Right lobe of liver (tissue), 6 donors: ENCODE data around the gene KCNH5. TPM values are rescaled to one million over a fixed set of nuclear protein-coding genes. Genes with fewer than 3 reads are reported as not detected.

Source experiments
- ATAC-seq, 4 donors: fragments of 200-7000 bp; cut with Tn5 transposase; one replicate each; pipeline ENCODE4 v1.9.1; 2020; ENCODE audit warnings: mild to moderate bottlenecking in 4 of 4, moderate library complexity in 4 of 4
- DNase-seq, 3 donors: peaks; one replicate each; pipeline ENCODE4 v3.0.0-alpha.2; 2020
- H3K27ac ChIP-seq, 3 donors: fragments of 200-600 bp; one replicate each; pipeline ENCODE4 v1.8.0; 2022
- H3K27me3 ChIP-seq, 2 donors: fragments of 200-600 bp; one replicate each; pipeline ENCODE4 v1.8.0; 2022
- H3K36me3 ChIP-seq, 4 donors: fragments of 200-600 bp; sonication (generic) in 1 of 4; one replicate each; pipeline versions ENCODE4 v1.5.1 to v1.8.0; 2017 to 2022; ENCODE audit warnings: control low read depth in 1 of 4
- H3K4me1 ChIP-seq, 4 donors: fragments of 200-600 bp; sonication (generic) in 1 of 4; one replicate each; pipeline versions ENCODE4 v1.5.1 to v1.8.0; 2017 to 2022; ENCODE audit warnings: control low read depth in 1 of 4
- H3K4me3 ChIP-seq, 3 donors: fragments of 200-600 bp; one replicate each; pipeline ENCODE4 v1.8.0; 2022
- H3K9me3 ChIP-seq, 4 donors: fragments of 200-600 bp; sonication (generic) in 1 of 4; one replicate each; pipeline versions ENCODE4 v1.5.1 to v1.8.0; 2017 to 2022; ENCODE audit warnings: control low read depth in 1 of 4
- POLR2A ChIP-seq: fragments of 450-650 bp; IDR thresholded peaks from one replicate; pipeline ENCODE4 v1.6.1; 2017; ENCODE audit warnings: antibody characterized with exemption, mild to moderate bottlenecking
- WGBS: methylation state at CpG from one replicate; pipeline ENCODE4 v1.1.6; 2018; ENCODE audit warnings: low coverage, low lambda C conversion rate; ENCODE audit not compliant: insufficient coverage; ENCODE audit errors: missing lambda C conversion rate; 5-methylcytosine and 5-hydroxymethylcytosine counted together
- intact Hi-C, 2 donors: fragments of 100-400 bp; cut with DNase I; formaldehyde crosslinking; loops; one replicate each; pipeline versions ENCODE4 v1.11.2 to v1.14.1; 2022
- total RNA-seq, 6 experiments: library from RNA; depleted of rRNA in 2 of 6; stranded (reverse); fragments of >200 nt in 2 of 6; fragmentation: NEBNext Ultra II Directional in 3 of 6; extraction: Animal tissue kit (Norgen Biotek cat#: 25700) in 3 of 6; gene quantifications; one replicate each; pipeline versions ENCODE4 v1.1.0 to v1.2.4, GENCODE V29; 2016 to 2023
- TF ChIP-seq, protein P1 (sequence below), 4 donors: fragments of 200-600 bp in 3 of 4; fragments of 450-650 bp in 1 of 4; IDR thresholded peaks; one replicate each; pipeline versions ENCODE4 v1.5.1 to v1.8.0; 2016 to 2022; ENCODE audit warnings: antibody characterized with exemption in 4 of 4, mild to moderate bottlenecking in 2 of 4
- donor health status: DM: no; HTN: yes; CAD: no.
- donor health status: DM: no; HTN: no; CAD: no.
- donor health status: DM: no; HTN: no; CAD: no.
- donor health status: DM: no; HTN: yes; CAD: no.
- donor health status: DM: no; HTN: yes; CAD: no.

The KCNH5 gene
- total RNA-seq, 6 experiments from 2014 or later = not detected

DNA sequence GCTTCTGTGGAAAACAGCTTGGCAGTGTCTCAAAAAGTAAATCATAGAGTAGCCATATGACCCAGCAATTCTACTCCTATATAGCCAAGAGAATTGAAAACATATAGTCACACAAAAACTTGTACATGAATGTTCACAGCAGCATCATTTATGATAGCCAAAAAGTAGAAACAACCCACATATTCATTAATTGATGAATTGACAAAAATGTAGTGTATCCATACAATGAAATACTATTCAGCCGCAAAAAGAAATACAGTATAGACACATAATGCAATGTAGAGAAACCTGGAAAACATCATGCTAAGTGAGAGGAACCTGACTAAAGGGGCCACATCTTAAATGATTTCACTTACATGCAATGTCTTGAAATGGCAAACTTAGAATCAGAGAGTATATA is 326.6 kb downstream of the KCNH5 start:
- WGBS = 93% methylated on average over 1 of the region's 1 CpG

GRCh38 chr14:62711351-62712023 is 333.8 kb downstream of the KCNH5 start:
- Histone ChIP-seq H3K27me3 (no peaks in the 10 kb centered on the region), H3K4me3 (no peak overlapping the region), H3K4me1 (no peaks in the 10 kb centered on the region), H3K27ac (no peak overlapping the region), H3K36me3 (no peaks in the 10 kb centered on the region), H3K9me3 (no peaks in the 10 kb centered on the region)
- intact Hi-C loops = no loop called here
- 42% methylated on average over 7 of the region's 7 CpGs for WGBS
- ATAC-seq (no peak), DNase-seq (no peak)
- no peak for TF ChIP-seq POLR2A
- TF ChIP-seq, protein P1, sequence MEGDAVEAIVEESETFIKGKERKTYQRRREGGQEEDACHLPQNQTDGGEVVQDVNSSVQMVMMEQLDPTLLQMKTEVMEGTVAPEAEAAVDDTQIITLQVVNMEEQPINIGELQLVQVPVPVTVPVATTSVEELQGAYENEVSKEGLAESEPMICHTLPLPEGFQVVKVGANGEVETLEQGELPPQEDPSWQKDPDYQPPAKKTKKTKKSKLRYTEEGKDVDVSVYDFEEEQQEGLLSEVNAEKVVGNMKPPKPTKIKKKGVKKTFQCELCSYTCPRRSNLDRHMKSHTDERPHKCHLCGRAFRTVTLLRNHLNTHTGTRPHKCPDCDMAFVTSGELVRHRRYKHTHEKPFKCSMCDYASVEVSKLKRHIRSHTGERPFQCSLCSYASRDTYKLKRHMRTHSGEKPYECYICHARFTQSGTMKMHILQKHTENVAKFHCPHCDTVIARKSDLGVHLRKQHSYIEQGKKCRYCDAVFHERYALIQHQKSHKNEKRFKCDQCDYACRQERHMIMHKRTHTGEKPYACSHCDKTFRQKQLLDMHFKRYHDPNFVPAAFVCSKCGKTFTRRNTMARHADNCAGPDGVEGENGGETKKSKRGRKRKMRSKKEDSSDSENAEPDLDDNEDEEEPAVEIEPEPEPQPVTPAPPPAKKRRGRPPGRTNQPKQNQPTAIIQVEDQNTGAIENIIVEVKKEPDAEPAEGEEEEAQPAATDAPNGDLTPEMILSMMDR (IDR thresholded peaks at IDR 0.05) = no peak

More for the DNA sequence above, 326.6 kb downstream of the KCNH5 start:
- Histone ChIP-seq H3K4me1 (no peaks in the 10 kb centered on the region), H3K36me3 (no peaks in the 10 kb centered on the region), H3K4me3 (no peak overlapping the region), H3K9me3 (no peaks in the 10 kb centered on the region), H3K27ac (no peak overlapping the region), H3K27me3 (no peaks in the 10 kb centered on the region)
- TF ChIP-seq POLR2A = no peak
- TF ChIP-seq, protein P1 (IDR thresholded peaks at IDR 0.05) = no peak
- DNase-seq = no peak
- no peak for ATAC-seq
- intact Hi-C loops = no loop called here

- Histone ChIP-seq H3K27me3 (no peaks in the 10 kb centered on the region), H3K9me3 (no peaks in the 10 kb centered on the region), H3K4me3 (no peak overlapping the region), H3K27ac (no peak overlapping the region), H3K36me3 (no peaks in the 10 kb centered on the region), H3K4me1 (no peaks in the 10 kb centered on the region)
- TF ChIP-seq POLR2A = no peak
- TF ChIP-seq, protein P1 (IDR thresholded peaks at IDR 0.05) = no peak
- intact Hi-C loops = no loop called here
- no peak for DNase-seq
- ATAC-seq = no peak
Observed at GRCh38 chr14:62710811-62711210, 334.4 kb downstream of the KCNH5 start.

- H3K36me3 ChIP-seq = no peaks in the 10 kb centered on the region
- no peak overlapping the region for H3K4me3 ChIP-seq
- ATAC-seq (no peak), DNase-seq (no peak)
- WGBS = 40% methylated on average over 3 of the region's 3 CpGs
- H3K9me3 ChIP-seq = no peaks in the 10 kb centered on the region
- no peak for TF ChIP-seq POLR2A
- TF ChIP-seq, protein P1 (IDR thresholded peaks at IDR 0.05) = no peak
- no peaks in the 10 kb centered on the region for H3K4me1 ChIP-seq
- intact Hi-C loops = no loop called here
- no peaks in the 10 kb centered on the region for H3K27me3 ChIP-seq
- H3K27ac ChIP-seq = no peak overlapping the region
Observed at GRCh38 chr14:62709773-62710172, 335.5 kb downstream of the KCNH5 start.

DNA sequence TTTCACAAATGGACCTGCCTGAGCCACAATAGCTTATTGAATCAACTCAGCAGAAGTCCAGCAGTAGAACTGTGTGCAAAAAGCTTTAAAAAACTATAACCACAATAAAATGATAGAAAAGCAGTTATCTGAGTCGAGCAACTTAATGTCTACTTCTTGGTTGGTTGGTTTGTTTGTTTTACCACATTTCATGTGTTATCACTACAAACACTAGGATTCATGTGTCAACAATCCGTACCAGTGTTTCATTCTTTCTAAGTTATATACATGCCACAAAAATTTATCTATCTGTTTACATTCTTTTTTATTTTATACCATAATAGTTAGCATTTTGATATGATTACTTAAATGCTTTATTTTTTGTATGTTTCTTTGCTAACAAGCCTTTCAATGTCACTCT is 339.0 kb downstream of the KCNH5 start:
- H3K27me3 ChIP-seq = no peaks in the 10 kb centered on the region
- no peaks in the 10 kb centered on the region for H3K9me3 ChIP-seq
- no peaks in the 10 kb centered on the region for H3K36me3 ChIP-seq
- DNase-seq = no peak
- no peak overlapping the region for H3K27ac ChIP-seq
- no peak for TF ChIP-seq POLR2A
- TF ChIP-seq, protein P1 (IDR thresholded peaks at IDR 0.05) = no peak
- ATAC-seq = no peak
- intact Hi-C loops = no loop called here
- WGBS = 25% methylated on average over 2 of the region's 2 CpGs
- H3K4me1 ChIP-seq = no peaks in the 10 kb centered on the region
- no peak overlapping the region for H3K4me3 ChIP-seq
